Measurements from ENCODE around the gene TMEM119. TPM values are rescaled to one million over a fixed set of nuclear protein-coding genes. Genes with fewer than 3 reads are reported as not detected.

The TMEM119 gene
- total RNA-seq, 2 experiments from 2014 or later, result 0.11 to 0.48 TPM

DNA sequence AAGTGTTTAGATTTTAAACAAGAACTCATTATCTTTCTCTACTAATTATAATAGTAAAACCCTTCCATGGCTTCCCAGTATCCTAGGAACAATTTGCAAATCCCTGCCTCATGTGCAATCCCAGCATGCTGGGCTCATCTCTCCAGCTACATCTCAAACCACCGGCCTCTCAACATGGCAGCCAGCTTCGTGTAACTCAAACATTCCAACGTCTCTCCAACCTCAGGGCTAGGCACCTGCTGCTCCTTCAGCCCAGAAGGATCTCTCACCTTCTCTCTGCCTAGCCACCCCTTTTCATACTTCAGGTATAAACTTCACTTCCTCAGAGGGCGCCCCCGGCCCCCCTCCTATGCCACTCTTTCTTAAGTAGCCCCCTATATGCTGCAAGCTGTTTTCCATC, 44.1 kb downstream of the TMEM119 start:
- Mint-ChIP-seq H3K27me3 (no peaks in the 10 kb centered on the region), H3K9me3 (no peaks in the 10 kb centered on the region), H3K36me3 (peaks cover 24% of the 10 kb centered on the region), H3K4me3 (no peak overlapping the region), H3K27ac (no peak overlapping the region), H3K4me1 (peaks cover 45% of the 10 kb centered on the region)
- ATAC-seq (ENCODE audit: low read depth), result no peak
- no peak for DNase-seq
- POLR2A ChIA-PET, result no interaction called here

DNA sequence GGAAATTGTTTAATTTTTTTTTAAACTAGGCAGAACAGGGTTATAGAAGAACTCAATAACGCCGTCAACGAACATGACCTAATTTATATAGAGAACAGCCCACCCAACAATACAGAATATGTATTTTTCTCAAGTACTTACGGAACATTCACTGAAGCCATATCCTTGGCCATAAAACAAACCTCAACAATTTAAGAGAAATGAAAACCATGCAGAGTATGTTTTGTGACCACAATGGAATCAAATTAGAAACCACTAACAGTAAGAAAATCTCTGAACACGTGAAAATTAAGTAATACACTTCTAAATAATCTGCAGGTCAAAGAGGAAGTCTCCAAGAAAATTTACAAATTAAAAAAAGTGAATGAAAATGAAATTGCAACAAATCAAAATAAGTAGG, 46.3 kb downstream of the TMEM119 start:
- peaks cover 30% of the 10 kb centered on the region for H3K36me3 Mint-ChIP-seq
- DNase-seq (no peak), ATAC-seq (ENCODE audit: low read depth) (no peak)
- peaks cover 39% of the 10 kb centered on the region for H3K4me1 Mint-ChIP-seq
- H3K27ac Mint-ChIP-seq, result no peak overlapping the region
- peak overlapping the region; percentile 27 for H3K4me3 Mint-ChIP-seq
- POLR2A ChIA-PET, result no interaction called here
- no peaks in the 10 kb centered on the region for H3K27me3 Mint-ChIP-seq
- H3K9me3 Mint-ChIP-seq, result no peaks in the 10 kb centered on the region

- no peak overlapping the region for H3K27ac Mint-ChIP-seq
- DNase-seq (no peak), ATAC-seq (ENCODE audit: low read depth) (no peak)
- no peak overlapping the region for H3K4me3 Mint-ChIP-seq
- no peaks in the 10 kb centered on the region for H3K27me3 Mint-ChIP-seq
- peaks cover 28% of the 10 kb centered on the region for H3K4me1 Mint-ChIP-seq
- H3K36me3 Mint-ChIP-seq, result peaks cover 39% of the 10 kb centered on the region
- POLR2A ChIA-PET, result interaction anchor here (1.0 kb wide), 1 partner anchor 12 kb away, joined by 3 read pairs; the partner anchor contains the start of gene SART3
- H3K9me3 Mint-ChIP-seq, result no peaks in the 10 kb centered on the region
Measured at GRCh38 chr12:108548954-108549521, 48.8 kb downstream of the TMEM119 start.

DNA sequence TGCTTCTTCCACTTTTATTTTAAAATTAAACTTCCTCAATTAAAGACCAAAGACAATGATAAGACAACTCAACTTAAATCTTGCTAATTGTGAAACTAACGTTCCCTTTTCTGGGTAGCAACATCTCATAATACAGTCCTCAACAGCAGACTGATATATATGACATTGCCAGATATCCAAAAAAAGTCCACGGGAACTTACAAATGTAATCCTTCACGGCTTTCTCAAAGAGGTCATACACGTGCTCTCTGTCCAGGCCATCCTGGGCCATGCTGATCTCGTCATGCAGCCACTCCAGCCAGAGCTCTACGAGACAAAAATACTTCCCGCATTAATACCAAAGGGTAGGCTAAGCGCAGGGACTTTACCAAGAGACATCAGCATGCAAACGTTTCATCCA, 50.2 kb downstream of the TMEM119 start:
- Mint-ChIP-seq H3K9me3 (no peaks in the 10 kb centered on the region), H3K27ac (no peak overlapping the region), H3K4me1 (peaks cover 23% of the 10 kb centered on the region), H3K4me3 (no peak overlapping the region), H3K27me3 (no peaks in the 10 kb centered on the region), H3K36me3 (peaks cover 41% of the 10 kb centered on the region)
- ATAC-seq (ENCODE audit: low read depth), result no peak
- DNase-seq, result no peak
- POLR2A ChIA-PET, result no interaction called here

GRCh38 chr12:108543652-108544051, 54.2 kb downstream of the TMEM119 start:
- no peak for ATAC-seq (ENCODE audit: low read depth)
- Mint-ChIP-seq H3K36me3 (peaks cover 31% of the 10 kb centered on the region), H3K9me3 (no peaks in the 10 kb centered on the region), H3K27me3 (no peaks in the 10 kb centered on the region), H3K27ac (no peak overlapping the region), H3K4me3 (no peak overlapping the region), H3K4me1 (peaks cover 10% of the 10 kb centered on the region)
- POLR2A ChIA-PET, result no interaction called here
- no peak for DNase-seq

DNA sequence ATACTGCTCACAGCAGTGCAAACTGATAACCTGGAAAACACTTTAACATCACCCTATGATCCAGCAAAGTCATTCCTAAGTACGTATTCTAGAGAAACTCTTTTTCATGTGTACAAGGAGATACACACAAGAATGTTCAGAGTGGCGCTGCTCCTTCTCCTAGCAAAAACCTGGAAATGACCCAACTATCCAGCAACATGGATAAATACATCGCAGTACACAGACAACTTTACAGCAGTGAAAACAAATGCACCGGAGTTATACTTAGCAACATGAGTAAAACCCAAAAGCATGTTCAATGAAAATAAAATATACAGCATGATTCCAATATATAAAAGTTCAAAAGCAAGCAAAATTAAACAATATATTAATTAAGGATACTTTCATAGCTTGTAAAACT, 55.6 kb downstream of the TMEM119 start:
- H3K4me3 Mint-ChIP-seq, result no peak overlapping the region
- H3K27me3 Mint-ChIP-seq, result no peaks in the 10 kb centered on the region
- H3K27ac Mint-ChIP-seq, result no peak overlapping the region
- H3K4me1 Mint-ChIP-seq, result peaks cover 12% of the 10 kb centered on the region
- ATAC-seq (ENCODE audit: low read depth), result no peak
- peaks cover 28% of the 10 kb centered on the region for H3K36me3 Mint-ChIP-seq
- POLR2A ChIA-PET, result no interaction called here
- no peaks in the 10 kb centered on the region for H3K9me3 Mint-ChIP-seq
- DNase-seq, result no peak

Small RNAs within 50 kb of the gene (microRNA-seq; reads per million reads assigned to microRNA genes)
- gene MIR4496, result not detected

Other genes with a start within 250 kb of the TMEM119 start
- gene FICD, start 82.8 kb downstream of the TMEM119 start, total RNA-seq, result 1 to 10 TPM; 6.8 to 6.9 TPM
- 10 to 100 TPM; 79.9 to 88.3 TPM for gene SART3, start 36.9 kb downstream of the TMEM119 start, total RNA-seq
- 10 to 100 TPM; 86.8 to 89.6 TPM for gene ISCU, start 35.5 kb downstream of the TMEM119 start, total RNA-seq
- gene SELPLG, start 35.8 kb upstream of the TMEM119 start, total RNA-seq, result 100 to 1,000 TPM; 159 to 163 TPM
- 10 to 100 TPM; 47.4 to 53.7 TPM for gene CORO1C, start 133.4 kb upstream of the TMEM119 start, total RNA-seq